Measurements from ENCODE around the gene ARHGAP33. TPM values are rescaled to one million over a fixed set of nuclear protein-coding genes. Genes with fewer than 3 reads are reported as not detected.

The ARHGAP33 gene
- total and polyA plus RNA-seq, 2 experiments from 2014 or later, result 11.6 to 22.1 TPM

DNA sequence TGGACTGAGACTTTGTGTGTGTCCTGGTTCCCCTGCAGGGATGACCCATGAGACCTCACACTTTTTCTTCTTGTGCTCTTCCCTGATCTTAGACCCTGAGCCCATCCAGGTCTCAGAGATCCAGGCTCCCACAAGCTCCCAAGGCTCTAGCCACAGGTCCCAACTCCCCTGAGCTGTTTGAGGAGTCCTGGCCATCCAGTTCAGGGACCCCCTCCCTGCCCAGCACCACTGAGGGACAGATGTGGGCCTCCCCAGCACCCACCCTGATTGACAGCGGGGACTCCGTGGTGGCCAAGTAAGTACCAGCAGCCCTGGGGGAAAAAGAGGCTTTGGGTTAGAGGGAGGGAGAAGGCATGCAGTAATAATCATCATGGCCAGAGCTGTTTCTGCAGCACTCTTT lies 15.7 kb upstream of the ARHGAP33 start:
- Mint-ChIP-seq H3K9me3 (no peaks in the 10 kb centered on the region; the same call in 2 of the 3 replicates), H3K4me1 (peaks cover 15% of the 10 kb centered on the region), H3K4me3 (peak overlapping the region; percentile 83), H3K36me3 (ENCODE audit: low read depth) (peaks cover 35% of the 10 kb centered on the region), H3K27me3 (ENCODE audit: insufficient read depth, low read depth, poor library complexity) (peaks cover 28% of the 10 kb centered on the region), H3K27ac (no peak overlapping the region)
- H3K36me3 ChIP-seq (ENCODE audit: insufficient read depth), result peaks cover 6% of the 10 kb centered on the region; the same call in 1 of the 2 replicates
- no peak overlapping the region for H3K27ac ChIP-seq (ENCODE audit: low read depth)
- TF ChIP-seq, protein P1, sequence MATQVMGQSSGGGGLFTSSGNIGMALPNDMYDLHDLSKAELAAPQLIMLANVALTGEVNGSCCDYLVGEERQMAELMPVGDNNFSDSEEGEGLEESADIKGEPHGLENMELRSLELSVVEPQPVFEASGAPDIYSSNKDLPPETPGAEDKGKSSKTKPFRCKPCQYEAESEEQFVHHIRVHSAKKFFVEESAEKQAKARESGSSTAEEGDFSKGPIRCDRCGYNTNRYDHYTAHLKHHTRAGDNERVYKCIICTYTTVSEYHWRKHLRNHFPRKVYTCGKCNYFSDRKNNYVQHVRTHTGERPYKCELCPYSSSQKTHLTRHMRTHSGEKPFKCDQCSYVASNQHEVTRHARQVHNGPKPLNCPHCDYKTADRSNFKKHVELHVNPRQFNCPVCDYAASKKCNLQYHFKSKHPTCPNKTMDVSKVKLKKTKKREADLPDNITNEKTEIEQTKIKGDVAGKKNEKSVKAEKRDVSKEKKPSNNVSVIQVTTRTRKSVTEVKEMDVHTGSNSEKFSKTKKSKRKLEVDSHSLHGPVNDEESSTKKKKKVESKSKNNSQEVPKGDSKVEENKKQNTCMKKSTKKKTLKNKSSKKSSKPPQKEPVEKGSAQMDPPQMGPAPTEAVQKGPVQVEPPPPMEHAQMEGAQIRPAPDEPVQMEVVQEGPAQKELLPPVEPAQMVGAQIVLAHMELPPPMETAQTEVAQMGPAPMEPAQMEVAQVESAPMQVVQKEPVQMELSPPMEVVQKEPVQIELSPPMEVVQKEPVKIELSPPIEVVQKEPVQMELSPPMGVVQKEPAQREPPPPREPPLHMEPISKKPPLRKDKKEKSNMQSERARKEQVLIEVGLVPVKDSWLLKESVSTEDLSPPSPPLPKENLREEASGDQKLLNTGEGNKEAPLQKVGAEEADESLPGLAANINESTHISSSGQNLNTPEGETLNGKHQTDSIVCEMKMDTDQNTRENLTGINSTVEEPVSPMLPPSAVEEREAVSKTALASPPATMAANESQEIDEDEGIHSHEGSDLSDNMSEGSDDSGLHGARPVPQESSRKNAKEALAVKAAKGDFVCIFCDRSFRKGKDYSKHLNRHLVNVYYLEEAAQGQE (IDR thresholded peaks at IDR 0.05; ENCODE audit: unreplicated experiment), result no peak
- TF ChIP-seq, protein P2, sequence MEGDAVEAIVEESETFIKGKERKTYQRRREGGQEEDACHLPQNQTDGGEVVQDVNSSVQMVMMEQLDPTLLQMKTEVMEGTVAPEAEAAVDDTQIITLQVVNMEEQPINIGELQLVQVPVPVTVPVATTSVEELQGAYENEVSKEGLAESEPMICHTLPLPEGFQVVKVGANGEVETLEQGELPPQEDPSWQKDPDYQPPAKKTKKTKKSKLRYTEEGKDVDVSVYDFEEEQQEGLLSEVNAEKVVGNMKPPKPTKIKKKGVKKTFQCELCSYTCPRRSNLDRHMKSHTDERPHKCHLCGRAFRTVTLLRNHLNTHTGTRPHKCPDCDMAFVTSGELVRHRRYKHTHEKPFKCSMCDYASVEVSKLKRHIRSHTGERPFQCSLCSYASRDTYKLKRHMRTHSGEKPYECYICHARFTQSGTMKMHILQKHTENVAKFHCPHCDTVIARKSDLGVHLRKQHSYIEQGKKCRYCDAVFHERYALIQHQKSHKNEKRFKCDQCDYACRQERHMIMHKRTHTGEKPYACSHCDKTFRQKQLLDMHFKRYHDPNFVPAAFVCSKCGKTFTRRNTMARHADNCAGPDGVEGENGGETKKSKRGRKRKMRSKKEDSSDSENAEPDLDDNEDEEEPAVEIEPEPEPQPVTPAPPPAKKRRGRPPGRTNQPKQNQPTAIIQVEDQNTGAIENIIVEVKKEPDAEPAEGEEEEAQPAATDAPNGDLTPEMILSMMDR (conservative IDR thresholded peaks at IDR 0.05; ENCODE audit: low read depth in 2 of 2), result no peak
- TF ChIP-seq EZH2 (IDR thresholded peaks at IDR 0.05; ENCODE audit: low read depth, unreplicated experiment), result no peak
- TF ChIP-seq EZH2phosphoT487 (IDR thresholded peaks at IDR 0.05; ENCODE audit: unreplicated experiment), result no peak
- TF ChIP-seq, protein P3, sequence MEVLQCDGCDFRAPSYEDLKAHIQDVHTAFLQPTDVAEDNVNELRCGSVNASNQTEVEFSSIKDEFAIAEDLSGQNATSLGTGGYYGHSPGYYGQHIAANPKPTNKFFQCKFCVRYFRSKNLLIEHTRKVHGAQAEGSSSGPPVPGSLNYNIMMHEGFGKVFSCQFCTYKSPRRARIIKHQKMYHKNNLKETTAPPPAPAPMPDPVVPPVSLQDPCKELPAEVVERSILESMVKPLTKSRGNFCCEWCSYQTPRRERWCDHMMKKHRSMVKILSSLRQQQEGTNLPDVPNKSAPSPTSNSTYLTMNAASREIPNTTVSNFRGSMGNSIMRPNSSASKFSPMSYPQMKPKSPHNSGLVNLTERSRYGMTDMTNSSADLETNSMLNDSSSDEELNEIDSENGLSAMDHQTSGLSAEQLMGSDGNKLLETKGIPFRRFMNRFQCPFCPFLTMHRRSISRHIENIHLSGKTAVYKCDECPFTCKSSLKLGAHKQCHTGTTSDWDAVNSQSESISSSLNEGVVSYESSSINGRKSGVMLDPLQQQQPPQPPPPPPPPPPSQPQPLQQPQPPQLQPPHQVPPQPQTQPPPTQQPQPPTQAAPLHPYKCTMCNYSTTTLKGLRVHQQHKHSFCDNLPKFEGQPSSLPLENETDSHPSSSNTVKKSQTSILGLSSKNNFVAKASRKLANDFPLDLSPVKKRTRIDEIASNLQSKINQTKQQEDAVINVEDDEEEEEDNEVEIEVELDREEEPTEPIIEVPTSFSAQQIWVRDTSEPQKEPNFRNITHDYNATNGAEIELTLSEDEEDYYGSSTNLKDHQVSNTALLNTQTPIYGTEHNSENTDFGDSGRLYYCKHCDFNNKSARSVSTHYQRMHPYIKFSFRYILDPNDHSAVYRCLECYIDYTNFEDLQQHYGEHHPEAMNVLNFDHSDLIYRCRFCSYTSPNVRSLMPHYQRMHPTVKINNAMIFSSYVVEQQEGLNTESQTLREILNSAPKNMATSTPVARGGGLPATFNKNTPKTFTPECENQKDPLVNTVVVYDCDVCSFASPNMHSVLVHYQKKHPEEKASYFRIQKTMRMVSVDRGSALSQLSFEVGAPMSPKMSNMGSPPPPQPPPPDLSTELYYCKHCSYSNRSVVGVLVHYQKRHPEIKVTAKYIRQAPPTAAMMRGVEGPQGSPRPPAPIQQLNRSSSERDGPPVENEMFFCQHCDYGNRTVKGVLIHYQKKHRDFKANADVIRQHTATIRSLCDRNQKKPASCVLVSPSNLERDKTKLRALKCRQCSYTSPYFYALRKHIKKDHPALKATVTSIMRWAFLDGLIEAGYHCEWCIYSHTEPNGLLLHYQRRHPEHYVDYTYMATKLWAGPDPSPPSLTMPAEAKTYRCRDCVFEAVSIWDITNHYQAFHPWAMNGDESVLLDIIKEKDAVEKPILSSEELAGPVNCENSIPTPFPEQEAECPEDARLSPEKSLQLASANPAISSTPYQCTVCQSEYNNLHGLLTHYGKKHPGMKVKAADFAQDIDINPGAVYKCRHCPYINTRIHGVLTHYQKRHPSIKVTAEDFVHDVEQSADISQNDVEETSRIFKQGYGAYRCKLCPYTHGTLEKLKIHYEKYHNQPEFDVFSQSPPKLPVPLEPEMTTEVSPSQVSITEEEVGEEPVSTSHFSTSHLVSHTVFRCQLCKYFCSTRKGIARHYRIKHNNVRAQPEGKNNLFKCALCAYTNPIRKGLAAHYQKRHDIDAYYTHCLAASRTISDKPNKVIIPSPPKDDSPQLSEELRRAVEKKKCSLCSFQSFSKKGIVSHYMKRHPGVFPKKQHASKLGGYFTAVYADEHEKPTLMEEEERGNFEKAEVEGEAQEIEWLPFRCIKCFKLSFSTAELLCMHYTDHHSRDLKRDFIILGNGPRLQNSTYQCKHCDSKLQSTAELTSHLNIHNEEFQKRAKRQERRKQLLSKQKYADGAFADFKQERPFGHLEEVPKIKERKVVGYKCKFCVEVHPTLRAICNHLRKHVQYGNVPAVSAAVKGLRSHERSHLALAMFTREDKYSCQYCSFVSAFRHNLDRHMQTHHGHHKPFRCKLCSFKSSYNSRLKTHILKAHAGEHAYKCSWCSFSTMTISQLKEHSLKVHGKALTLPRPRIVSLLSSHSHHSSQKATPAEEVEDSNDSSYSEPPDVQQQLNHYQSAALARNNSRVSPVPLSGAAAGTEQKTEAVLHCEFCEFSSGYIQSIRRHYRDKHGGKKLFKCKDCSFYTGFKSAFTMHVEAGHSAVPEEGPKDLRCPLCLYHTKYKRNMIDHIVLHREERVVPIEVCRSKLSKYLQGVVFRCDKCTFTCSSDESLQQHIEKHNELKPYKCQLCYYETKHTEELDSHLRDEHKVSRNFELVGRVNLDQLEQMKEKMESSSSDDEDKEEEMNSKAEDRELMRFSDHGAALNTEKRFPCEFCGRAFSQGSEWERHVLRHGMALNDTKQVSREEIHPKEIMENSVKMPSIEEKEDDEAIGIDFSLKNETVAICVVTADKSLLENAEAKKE (CRISPR knock-in tag; IDR thresholded peaks at IDR 0.05), result no peak
- no peak for TF ChIP-seq NANOG (IDR thresholded peaks at IDR 0.05; ENCODE audit: borderline replicate concordance)
- TF ChIP-seq JUNB (IDR thresholded peaks at IDR 0.05; ENCODE audit: unreplicated experiment), result no peak
- TF ChIP-seq, protein P4, sequence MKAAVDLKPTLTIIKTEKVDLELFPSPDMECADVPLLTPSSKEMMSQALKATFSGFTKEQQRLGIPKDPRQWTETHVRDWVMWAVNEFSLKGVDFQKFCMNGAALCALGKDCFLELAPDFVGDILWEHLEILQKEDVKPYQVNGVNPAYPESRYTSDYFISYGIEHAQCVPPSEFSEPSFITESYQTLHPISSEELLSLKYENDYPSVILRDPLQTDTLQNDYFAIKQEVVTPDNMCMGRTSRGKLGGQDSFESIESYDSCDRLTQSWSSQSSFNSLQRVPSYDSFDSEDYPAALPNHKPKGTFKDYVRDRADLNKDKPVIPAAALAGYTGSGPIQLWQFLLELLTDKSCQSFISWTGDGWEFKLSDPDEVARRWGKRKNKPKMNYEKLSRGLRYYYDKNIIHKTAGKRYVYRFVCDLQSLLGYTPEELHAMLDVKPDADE (IDR thresholded peaks at IDR 0.05), result no peak
- no peak for TF ChIP-seq POLR2AphosphoS5 (IDR thresholded peaks at IDR 0.05; ENCODE audit: low read depth)
- no peak for TF ChIP-seq CREB1 (CRISPR knock-in tag; IDR thresholded peaks at IDR 0.05; ENCODE audit: low read depth)
- no peak for TF ChIP-seq STAT1 (IDR thresholded peaks at IDR 0.05; ENCODE audit: unreplicated experiment)
- no peak for TF ChIP-seq ZNF331 (CRISPR knock-in tag; IDR thresholded peaks at IDR 0.05; ENCODE audit: low read depth)
- no peak for TF ChIP-seq ZNF114 (CRISPR knock-in tag; IDR thresholded peaks at IDR 0.05)
- peaks cover 9% of the 10 kb centered on the region; the same call in 1 of the 2 replicates for H3F3A ChIP-seq (replicated peaks; ENCODE audit: low read depth)
- H4K20me1 ChIP-seq (replicated peaks; ENCODE audit: insufficient read depth), result peaks cover 3% of the 10 kb centered on the region
- H3K27me3 ChIP-seq (ENCODE audit: insufficient read depth), result peaks cover 26% of the 10 kb centered on the region
- H3K79me2 ChIP-seq (replicated peaks; ENCODE audit: insufficient read depth), result peaks cover 13% of the 10 kb centered on the region
- ATAC-seq (no peak), DNase-seq (ENCODE audit: low spot score) (no peak)
- peaks cover 4% of the 10 kb centered on the region for H3K4me1 ChIP-seq (ENCODE audit: insufficient read depth)
- no peaks in the 10 kb centered on the region for H3K9me2 ChIP-seq (ENCODE audit: insufficient read depth)
- H2AFZ ChIP-seq, result no peak overlapping the region
- no peak overlapping the region for H3K4me2 ChIP-seq
- no peak overlapping the region for H3K4me3 ChIP-seq

Data from GM23338 (cell line).